ENCODE results near the gene CHPF2.

GRCh38 chr7:151249034-151249731, 16.9 kb downstream of the CHPF2 start:
- TF ChIP-seq POLR2A (IDR thresholded peaks at IDR 0.05; ENCODE audit: low read length) (no peak), GATA1 (IDR thresholded peaks at IDR 0.05; ENCODE audit: low read depth, low read length) (no peak)
